Endothelial cell of umbilical vein (primary cell): ENCODE measurements around the gene CFAP65. TPM values are rescaled to one million over a fixed set of nuclear protein-coding genes. Genes with fewer than 3 reads are reported as not detected.

Experiments used
- BruUV-seq: library from RNA; stranded (reverse); fragments of 400-500 nt; replicated peaks from 2 replicates; lab custom pipeline; 2021; lab: Mats Ljungman, UMichigan
- CTCF ChIA-PET: fragments of 300-600, 350-600 bp; sonication (Branson Sonifier 250); formaldehyde crosslinking; loops from one replicate; lab custom pipeline; 2021; ENCODE audit warnings: antibody characterized with exemption, inconsistent platforms; lab: Charles Lee
- POLR2A ChIA-PET: fragments of 300-600, 350-600 bp; sonication (Branson Sonifier 250); formaldehyde crosslinking; loops from one replicate; lab custom pipeline; 2021; ENCODE audit warnings: antibody characterized with exemption, inconsistent platforms; lab: Charles Lee
- DNase-seq: peaks from one replicate; pipeline ENCODE4 v3.0.0-alpha.2; 2011; ENCODE audit warnings: low read depth, low spot score
- FAIRE-seq: peaks from 2 replicates; lab custom pipeline; 2011; peaks lifted over from hg19 to GRCh38; lab: Jason Lieb, UNC
- H2AFZ ChIP-seq: 2 replicates; pipeline ENCODE4 v1.6.0; 2012; ENCODE audit warnings: low read depth, low read length, control low read depth, inconsistent platforms
- H3K27ac ChIP-seq: 2 replicates; pipeline ENCODE4 v1.5.1; 2011; ENCODE audit warnings: low read depth, mild to moderate bottlenecking, control low read depth, low read length, moderate library complexity; ENCODE audit not compliant: insufficient read depth
- H3K27me3 ChIP-seq, 2 experiments: 2 replicates each; pipeline versions ENCODE4 v1.6.0 to v1.6.1; 2011; ENCODE audit warnings: low read length in 2 of 2, mixed read lengths in 1 of 2; ENCODE audit not compliant: control insufficient read depth in 2 of 2, insufficient read depth in 2 of 2
- H3K36me3 ChIP-seq, 2 experiments: 2 replicates in 1 of 2; 3 replicates in 1 of 2; pipeline ENCODE4 v1.5.1; 2011; ENCODE audit warnings: low read length in 2 of 2, mild to moderate bottlenecking in 1 of 2, moderate library complexity in 1 of 2; ENCODE audit not compliant: control insufficient read depth in 2 of 2, insufficient read depth in 2 of 2; ENCODE audit errors: extremely low read depth in 1 of 2
- H3K4me1 ChIP-seq: 3 replicates; pipeline ENCODE4 v1.5.1; 2011; ENCODE audit warnings: mild to moderate bottlenecking, low read length; ENCODE audit not compliant: control insufficient read depth, insufficient read depth; ENCODE audit errors: extremely low read depth
- H3K4me2 ChIP-seq: 2 replicates; pipeline ENCODE4 v1.6.1; 2011; ENCODE audit warnings: low read length, control low read depth, mixed read lengths; ENCODE audit not compliant: insufficient read depth
- H3K4me3 ChIP-seq, 3 experiments: fragments of 200-600 bp in 1 of 3; sonication (generic), shearing (Covaris generic) in 1 of 3; replicated peaks in 1 of 3; 2 replicates each; pipeline ENCODE4 v1.5.1; 2011 to 2016; ENCODE audit warnings: control low read depth in 3 of 3, low read length in 3 of 3, mild to moderate bottlenecking in 2 of 3, inconsistent platforms in 1 of 3, low read depth in 1 of 3, moderate library complexity in 1 of 3; ENCODE audit not compliant: insufficient read depth in 1 of 3
- H3K79me2 ChIP-seq: 2 replicates; pipeline ENCODE4 v1.6.0; 2012; ENCODE audit warnings: low read length, inconsistent platforms; ENCODE audit not compliant: control insufficient read depth, insufficient read depth
- H3K9ac ChIP-seq: replicated peaks from 2 replicates; pipeline ENCODE3; 2011; ENCODE audit warnings: low read length, control low read depth; ENCODE audit not compliant: insufficient read depth; ENCODE audit errors: extremely low read depth
- H3K9me1 ChIP-seq: replicated peaks from 3 replicates; pipeline ENCODE4 v1.6.0; 2011; ENCODE audit warnings: mild to moderate bottlenecking, low read length; ENCODE audit not compliant: control insufficient read depth, insufficient read depth; ENCODE audit errors: extremely low read depth
- H3K9me3 ChIP-seq: replicated peaks from 2 replicates; pipeline ENCODE4 v1.5.1; 2012; ENCODE audit warnings: low read length, inconsistent platforms; ENCODE audit not compliant: control insufficient read depth, insufficient read depth
- H4K20me1 ChIP-seq: replicated peaks from 2 replicates; pipeline ENCODE3; 2011; ENCODE audit warnings: mild to moderate bottlenecking, low read length; ENCODE audit not compliant: control insufficient read depth, insufficient read depth; ENCODE audit errors: extremely low read depth
- EZH2 ChIP-seq: IDR thresholded peaks from 2 replicates; pipeline ENCODE4 v1.6.1; 2012; ENCODE audit warnings: borderline replicate concordance, low read depth, mild to moderate bottlenecking, moderate library complexity, low read length, inconsistent platforms; ENCODE audit not compliant: severe bottlenecking
- FOS ChIP-seq: IDR thresholded peaks from 2 replicates; pipeline ENCODE4 v1.6.1; 2011; ENCODE audit warnings: mild to moderate bottlenecking, low read length, moderate library complexity, borderline replicate concordance; ENCODE audit not compliant: insufficient read depth
- GATA2 ChIP-seq: IDR thresholded peaks from 2 replicates; pipeline ENCODE4 v1.7.0; 2011; ENCODE audit warnings: low read depth, mild to moderate bottlenecking, moderate library complexity, mixed read lengths, low read length; ENCODE audit not compliant: insufficient read length, insufficient read depth
- JUN ChIP-seq: IDR thresholded peaks from 2 replicates; pipeline ENCODE4 v1.6.1; 2011; ENCODE audit warnings: borderline replicate concordance, low read depth; ENCODE audit not compliant: insufficient read length, insufficient read depth
- MAX ChIP-seq: IDR thresholded peaks from 2 replicates; pipeline ENCODE4 v1.6.1; 2011; ENCODE audit not compliant: insufficient read depth, insufficient read length
- MYC ChIP-seq: IDR thresholded peaks from one replicate; pipeline ENCODE4 v1.6.1; 2011; ENCODE audit warnings: mild to moderate bottlenecking, low read depth, low read length
- POLR2A ChIP-seq: IDR thresholded peaks from 2 replicates; pipeline ENCODE4 v1.6.1; 2012; ENCODE audit warnings: low read depth, mild to moderate bottlenecking, control low read depth, low read length
- POLR2AphosphoS5 ChIP-seq: IDR thresholded peaks from 2 replicates; pipeline ENCODE4 v1.6.1; 2012; ENCODE audit warnings: low read depth, mild to moderate bottlenecking, control low read depth, low read length, moderate library complexity; ENCODE audit not compliant: insufficient read depth
- dilution Hi-C: fragments of 300-500 bp; cut with MboI; formaldehyde crosslinking; loops from one replicate; pipeline ENCODE4 v1.15.0; 2019; ENCODE audit warnings: low sequenced_read_pairs; ENCODE audit not compliant: extremely low pct_ligation_motif_present
- intact Hi-C: fragments of 100-400 bp; cut with micrococcal nuclease; formaldehyde crosslinking; loops from one replicate; pipeline ENCODE4 v1.10.0; 2022
- polyA plus RNA-seq, 4 experiments: library from polyadenylated mRNA; depleted of rRNA in 3 of 4; stranded (reverse) in 3 of 4; unstranded in 1 of 4; fragments of >200 nt; gene quantifications; 2 replicates each; pipeline versions ENCODE4 v1.2.1 to v1.2.3, GENCODE V29; 2011 to 2012; ENCODE audit warnings: missing spikeins in 1 of 4
- total RNA-seq: library from RNA; stranded (reverse); gene quantifications from 2 replicates; pipeline ENCODE4 v1.2.3, GENCODE V29; 2021
- TF ChIP-seq, protein P1 (sequence below), 2 donors: IDR thresholded peaks; 1 replicate in 1 of 2; 2 replicates in 1 of 2; pipeline ENCODE4 v1.5.1; 2011; ENCODE audit warnings: low read length in 2 of 2, mild to moderate bottlenecking in 2 of 2, moderate library complexity in 2 of 2, control low read depth in 1 of 2, inconsistent platforms in 1 of 2, low read depth in 1 of 2; ENCODE audit not compliant: insufficient read depth in 1 of 2; ENCODE audit errors: extremely low read depth in 1 of 2

CFAP65 gene
- total and polyA plus RNA-seq, 2 donors (not counting 3 experiments of a cell fraction or from before 2014, with no cell fraction given) = 0.03 TPM; not detected in 1

DNA sequence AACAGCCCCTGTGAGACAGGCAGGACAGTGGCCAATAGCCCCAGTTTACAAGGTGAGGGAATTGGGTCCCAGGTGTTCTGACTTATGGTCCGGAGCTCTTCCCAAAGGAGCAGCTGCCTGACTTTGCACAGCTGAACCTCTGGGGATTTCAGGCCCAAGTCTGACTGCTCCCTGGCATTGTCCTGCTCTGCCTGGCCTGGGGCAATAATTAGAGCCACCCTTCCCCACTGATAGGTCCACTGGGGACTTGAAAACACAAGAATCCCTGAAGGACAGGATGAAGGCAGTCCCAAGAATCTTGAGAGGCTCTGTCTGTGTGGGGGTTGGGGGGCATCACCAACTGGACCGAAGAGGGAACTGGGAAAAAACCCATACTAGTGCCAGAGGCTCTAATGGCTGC is 52.7 kb downstream of the CFAP65 start:
- no peak overlapping the region for H2AFZ ChIP-seq
- H4K20me1 ChIP-seq = no peaks in the 10 kb centered on the region
- no TSS peak for BruUV-seq
- H3K36me3 ChIP-seq = no peaks in the 10 kb centered on the region
- peaks cover 80 to 95% of the 10 kb centered on the region in 2 experiments for H3K27me3 ChIP-seq
- intact Hi-C loops (no loop called here), dilution Hi-C loops (no loop called here)
- FAIRE-seq (no peak), DNase-seq (no peak)
- no peak overlapping the region for H3K4me2 ChIP-seq
- TF ChIP-seq FOS (no peak), MAX (no peak), MYC (no peak), EZH2 (no peak), POLR2AphosphoS5 (no peak), POLR2A (no peak), JUN (no peak), GATA2 (no peak)
- TF ChIP-seq, protein P1, sequence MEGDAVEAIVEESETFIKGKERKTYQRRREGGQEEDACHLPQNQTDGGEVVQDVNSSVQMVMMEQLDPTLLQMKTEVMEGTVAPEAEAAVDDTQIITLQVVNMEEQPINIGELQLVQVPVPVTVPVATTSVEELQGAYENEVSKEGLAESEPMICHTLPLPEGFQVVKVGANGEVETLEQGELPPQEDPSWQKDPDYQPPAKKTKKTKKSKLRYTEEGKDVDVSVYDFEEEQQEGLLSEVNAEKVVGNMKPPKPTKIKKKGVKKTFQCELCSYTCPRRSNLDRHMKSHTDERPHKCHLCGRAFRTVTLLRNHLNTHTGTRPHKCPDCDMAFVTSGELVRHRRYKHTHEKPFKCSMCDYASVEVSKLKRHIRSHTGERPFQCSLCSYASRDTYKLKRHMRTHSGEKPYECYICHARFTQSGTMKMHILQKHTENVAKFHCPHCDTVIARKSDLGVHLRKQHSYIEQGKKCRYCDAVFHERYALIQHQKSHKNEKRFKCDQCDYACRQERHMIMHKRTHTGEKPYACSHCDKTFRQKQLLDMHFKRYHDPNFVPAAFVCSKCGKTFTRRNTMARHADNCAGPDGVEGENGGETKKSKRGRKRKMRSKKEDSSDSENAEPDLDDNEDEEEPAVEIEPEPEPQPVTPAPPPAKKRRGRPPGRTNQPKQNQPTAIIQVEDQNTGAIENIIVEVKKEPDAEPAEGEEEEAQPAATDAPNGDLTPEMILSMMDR (IDR thresholded peaks at IDR 0.05; ENCODE audit: extremely low read depth in 1 of 2, insufficient read depth in 1 of 2, low read depth in 1 of 2, low read length in 2 of 2) = no peak
- ChIA-PET CTCF (interaction anchor here (1.2 to 10.4 kb wide), 3 partner anchors 6 to 166 kb away, joined by 3 to 164 read pairs (median 8); partner anchors contain the start of gene FEV), POLR2A (no interaction called here)
- no peak overlapping the region for H3K4me3 ChIP-seq
- H3K27ac ChIP-seq = no peak overlapping the region
- no peak overlapping the region for H3K9ac ChIP-seq
- H3K9me1 ChIP-seq = no peaks in the 10 kb centered on the region
- H3K4me1 ChIP-seq = peaks cover 17% of the 10 kb centered on the region
- no peaks in the 10 kb centered on the region for H3K9me3 ChIP-seq
- no peaks in the 10 kb centered on the region for H3K79me2 ChIP-seq
